Gastroesophageal sphincter (tissue), 4 donors: Measurements from ENCODE around the gene MMP11. TPM values are rescaled to one million over a fixed set of nuclear protein-coding genes. Genes with fewer than 3 reads are reported as not detected.
A peak's percentile ranks its signal among the peaks of the same experiment; 100 is the strongest.

Experiments used
- ATAC-seq: fragments of 150-250 bp; one replicate; pipeline ENCODE4 v1.9.1; 2016; ENCODE audit warnings: mild to moderate bottlenecking, moderate library complexity
- H3K27ac ChIP-seq, 4 donors: fragments of 200-600 bp; sonication (generic) in 3 of 4; 1 replicate in 3 of 4; 2 replicates in 1 of 4; pipeline ENCODE4 v1.5.1; 2016 to 2019
- H3K27me3 ChIP-seq: fragments of 200-600 bp; sonication (generic); one replicate; pipeline ENCODE4 v1.5.1; 2019
- H3K36me3 ChIP-seq, 2 donors: fragments of 200-600 bp; sonication (generic); one replicate each; pipeline ENCODE4 v1.5.1; 2019; ENCODE audit warnings: control low read depth in 1 of 2
- H3K4me1 ChIP-seq, 3 donors: fragments of 200-600 bp; sonication (generic); 1 replicate in 2 of 3; 2 replicates in 1 of 3; pipeline ENCODE4 v1.5.1; 2016 to 2019; ENCODE audit warnings: control low read depth in 2 of 3
- H3K4me3 ChIP-seq, 2 donors: fragments of 200-600 bp; sonication (generic); one replicate each; pipeline ENCODE4 v1.5.1; 2019; ENCODE audit warnings: mild to moderate bottlenecking in 1 of 2, moderate library complexity in 1 of 2
- H3K9me3 ChIP-seq, 3 donors: fragments of 200-600 bp; sonication (generic); one replicate each; pipeline ENCODE4 v1.5.1; 2017 to 2019; ENCODE audit warnings: control low read depth in 2 of 3
- CTCF ChIP-seq, 4 experiments: fragments of 200-600 bp in 2 of 4; fragments of 450-650 bp in 2 of 4; sonication (generic) in 1 of 4; IDR thresholded peaks; one replicate each; pipeline ENCODE4 v1.5.1; 2017 to 2019; ENCODE audit warnings: antibody characterized with exemption in 4 of 4, mild to moderate bottlenecking in 2 of 4, moderate library complexity in 2 of 4
- EP300 ChIP-seq: sonication (generic); formaldehyde crosslinking; IDR thresholded peaks from one replicate; pipeline ENCODE4 v1.6.1; 2017; ENCODE audit warnings: antibody characterized with exemption, mild to moderate bottlenecking
- POLR2A ChIP-seq, 2 donors: fragments of 450-650 bp; IDR thresholded peaks; one replicate each; pipeline ENCODE4 v1.6.1; 2017; ENCODE audit warnings: antibody characterized with exemption in 2 of 2, mild to moderate bottlenecking in 2 of 2, moderate library complexity in 1 of 2
- POLR2AphosphoS5 ChIP-seq: sonication (generic); formaldehyde crosslinking; IDR thresholded peaks from one replicate; pipeline ENCODE4 v1.6.1; 2017; ENCODE audit warnings: antibody characterized with exemption
- WGBS, 2 donors: methylation state at CpG; one replicate each; pipeline ENCODE4 v1.1.5; 2018; ENCODE audit warnings: low coverage in 1 of 2; 5-methylcytosine and 5-hydroxymethylcytosine counted together
- total RNA-seq, 4 donors: library from RNA; depleted of rRNA; stranded (reverse); fragments of >200 nt; gene quantifications; one replicate each; pipeline ENCODE4 v1.1.0, GENCODE V29; 2016

The MMP11 gene
- total RNA-seq, 4 donors from 2014 or later = 2.3 to 11.0 (median 9.7) TPM

DNA sequence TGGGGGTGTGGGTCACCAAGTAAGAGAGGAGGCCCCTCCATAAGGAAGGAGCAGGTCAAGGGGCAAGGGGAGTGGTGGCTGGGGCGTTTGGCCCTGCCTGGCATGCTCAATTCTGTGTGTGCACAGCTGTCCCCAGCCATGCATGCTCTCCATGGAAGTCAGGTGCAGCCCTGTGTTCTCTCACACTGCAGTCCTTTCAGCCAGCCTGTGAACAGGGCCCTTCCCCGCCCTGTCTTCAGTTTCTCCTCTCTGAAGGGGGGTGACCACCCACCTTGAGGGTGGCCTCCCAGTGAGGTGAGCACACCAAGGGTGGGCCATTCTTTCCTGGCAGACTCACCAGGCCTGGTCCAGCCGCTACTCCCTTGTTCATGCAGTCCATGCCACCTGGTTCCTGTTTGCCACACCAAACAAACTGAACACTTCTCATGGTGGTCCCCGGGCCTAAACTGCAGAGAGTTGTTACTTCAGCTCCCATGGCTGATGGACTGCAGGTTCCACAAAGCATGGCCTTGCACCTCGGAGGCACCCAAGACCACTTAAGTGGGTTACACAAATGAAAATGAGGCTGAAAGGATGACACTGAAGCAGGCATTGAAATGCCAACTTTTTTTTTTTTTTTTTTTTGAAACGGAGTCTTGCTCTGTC, 3.2 kb upstream of the MMP11 start:
- 30 to 53% methylated on average over 2 to 3 of the region's 6 CpGs for WGBS, 2 donors

GRCh38 chr22:23772315-23772648, 367 bp upstream of the MMP11 start:
- WGBS, 2 donors = 16 to 25% methylated on average over 1 to 4 of the region's 6 CpGs
- peaks cover 0 to 83% (median 27%) of the 10 kb centered on the region in 3 donors for H3K4me1 ChIP-seq
- H3K27ac ChIP-seq = peak overlapping the region in 3 of 4 donors; percentile 69 to 81 (median 73)

More for the DNA sequence above, 3.2 kb upstream of the MMP11 start:
- peaks cover 0 to 3% of the 10 kb centered on the region in 2 donors for H3K36me3 ChIP-seq
- TF ChIP-seq POLR2A (IDR thresholded peaks at IDR 0.05) (no peak), CTCF (IDR thresholded peaks at IDR 0.05) (no peak), EP300 (no peak), POLR2AphosphoS5 (no peak)
- peaks cover 0 to 99% (median 21%) of the 10 kb centered on the region in 3 donors for H3K4me1 ChIP-seq
- no peak overlapping the region for H3K4me3 ChIP-seq
- H3K27me3 ChIP-seq = no peaks in the 10 kb centered on the region
- no peaks in the 10 kb centered on the region for H3K9me3 ChIP-seq
- ATAC-seq = no peak
- peak overlapping the region in 3 of 4 donors; percentile 90 to 91 (median 90) for H3K27ac ChIP-seq

DNA sequence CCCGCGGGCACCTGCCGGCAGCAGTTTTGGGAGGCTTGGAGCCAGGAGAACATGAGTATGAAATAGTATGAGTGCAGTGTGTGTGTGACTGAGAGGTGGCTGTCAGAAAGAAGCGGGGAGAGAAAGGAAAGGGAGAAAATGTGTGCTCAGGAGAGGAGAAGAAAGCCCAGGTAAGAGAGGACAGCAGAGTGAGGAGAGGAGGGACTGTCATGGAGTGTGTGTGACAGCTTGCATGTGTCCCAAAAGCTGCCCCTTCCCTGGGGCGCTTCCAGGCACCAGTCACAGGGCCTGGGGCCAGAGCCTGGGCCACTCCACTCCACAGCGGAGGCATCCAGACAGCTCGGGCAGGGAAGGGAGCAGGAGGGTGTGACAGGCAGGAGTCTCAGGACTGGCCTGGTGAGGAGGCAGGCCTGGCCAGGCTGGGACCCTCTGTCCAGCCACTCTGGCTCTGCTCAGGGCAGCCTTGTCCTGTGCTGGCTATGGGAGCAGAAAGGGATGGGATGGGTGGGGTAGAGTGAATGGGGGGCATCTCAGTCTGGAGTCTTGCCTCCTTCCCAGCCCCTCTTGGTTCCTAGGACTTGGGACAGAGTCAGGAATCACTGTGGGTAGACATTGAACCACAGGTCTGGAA, 949 bp downstream of the MMP11 start:
- no peaks in the 10 kb centered on the region for H3K9me3 ChIP-seq
- no peak for TF ChIP-seq POLR2A (IDR thresholded peaks at IDR 0.05)
- no peak for TF ChIP-seq EP300
- TF ChIP-seq POLR2AphosphoS5 = no peak
- TF ChIP-seq CTCF (IDR thresholded peaks at IDR 0.05) = no peak
- peak overlapping the region in 3 of 4 donors; percentile 69 to 81 (median 73) for H3K27ac ChIP-seq
- peaks cover 0 to 82% (median 26%) of the 10 kb centered on the region in 3 donors for H3K4me1 ChIP-seq
- no peak for ATAC-seq
- H3K27me3 ChIP-seq = no peaks in the 10 kb centered on the region
- peak overlapping the region in 1 of 2 donors; percentile 68 for H3K4me3 ChIP-seq
- 52 to 100% methylated on average over 1 to 7 of the region's 7 CpGs for WGBS, 2 donors
- no peaks in the 10 kb centered on the region for H3K36me3 ChIP-seq

More at GRCh38 chr22:23772315-23772648, 367 bp upstream of the MMP11 start:
- Histone ChIP-seq H3K27me3 (no peaks in the 10 kb centered on the region), H3K9me3 (no peaks in the 10 kb centered on the region), H3K36me3 (no peaks in the 10 kb centered on the region), H3K4me3 (peak overlapping the region; percentile 41 to 68)
- no peak for ATAC-seq
- TF ChIP-seq POLR2A (IDR thresholded peaks at IDR 0.05) (no peak), POLR2AphosphoS5 (no peak), CTCF (IDR thresholded peaks at IDR 0.05) (no peak), EP300 (no peak)

DNA sequence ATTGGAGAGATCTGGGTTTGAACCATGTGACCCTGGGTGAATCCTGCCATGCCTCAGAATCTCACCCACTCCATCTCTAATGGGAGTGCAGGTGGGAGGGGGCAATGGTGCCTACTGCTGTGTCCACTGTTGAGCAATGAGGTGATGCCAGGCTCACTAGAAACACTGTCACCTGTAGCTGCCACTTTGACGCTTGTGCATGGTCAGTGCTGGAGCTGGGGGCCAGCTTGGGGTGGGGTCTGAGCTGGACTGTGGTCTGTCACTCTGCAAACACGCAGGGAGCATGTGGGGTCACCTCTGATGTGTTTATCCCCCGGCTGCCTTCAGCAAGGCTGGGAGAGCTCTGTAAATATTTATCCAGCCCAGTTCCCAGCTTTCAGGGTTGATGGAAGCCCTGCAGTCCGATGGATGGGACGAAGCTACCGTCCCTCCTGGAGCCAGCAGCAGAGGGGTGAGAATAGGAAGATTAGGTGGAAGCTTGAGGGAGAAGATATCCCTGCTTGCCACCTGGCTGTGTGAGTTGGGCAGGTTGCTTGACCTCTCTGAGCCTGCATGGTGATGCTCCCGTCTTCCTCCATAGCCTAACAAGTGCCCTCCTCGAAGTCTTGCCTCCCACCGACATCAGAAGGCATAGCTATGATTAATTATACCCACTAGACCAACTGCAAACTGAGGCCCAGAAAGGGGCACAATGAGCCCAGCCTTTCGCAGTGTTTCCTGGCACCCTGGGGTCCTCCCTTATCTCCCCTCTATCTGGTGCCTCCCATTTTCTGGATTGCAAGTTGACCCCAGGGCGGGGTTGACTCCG, 1.7 kb downstream of the MMP11 start:
- no peak for ATAC-seq
- 46 to 78% methylated on average over 5 to 7 of the region's 12 CpGs for WGBS, 2 donors
- Histone ChIP-seq H3K27me3 (no peaks in the 10 kb centered on the region), H3K36me3 (peaks cover 0 to 3% of the 10 kb centered on the region in 2 donors), H3K27ac (peak overlapping the region in 3 of 4 donors; percentile 24 to 26 (median 24)), H3K4me3 (no peak overlapping the region), H3K4me1 (peaks cover 0 to 75% (median 21%) of the 10 kb centered on the region in 3 donors), H3K9me3 (no peaks in the 10 kb centered on the region)
- TF ChIP-seq POLR2AphosphoS5 = no peak
- no peak for TF ChIP-seq CTCF (IDR thresholded peaks at IDR 0.05)
- TF ChIP-seq POLR2A (IDR thresholded peaks at IDR 0.05) = no peak
- no peak for TF ChIP-seq EP300
